ENCODE data around the gene KRTAP2-2. TPM values are rescaled to one million over a fixed set of nuclear protein-coding genes. Genes with fewer than 3 reads are reported as not detected.

The KRTAP2-2 gene
- total RNA-seq, 1 donor from 2014 or later: not detected

- no peak overlapping the region for H3K4me3 Mint-ChIP-seq
- H3K9me3 Mint-ChIP-seq: peaks cover 13% of the 10 kb centered on the region
- no peak for DNase-seq (ENCODE audit: low spot score in 2 of 2, unreplicated experiment in 2 of 2)
- no peak for TF ChIP-seq CTCF (IDR thresholded peaks at IDR 0.05; ENCODE audit: unreplicated experiment)
- peaks cover 14% of the 10 kb centered on the region for H3K4me1 Mint-ChIP-seq
- no peaks in the 10 kb centered on the region for H3K27me3 Mint-ChIP-seq (ENCODE audit: low read depth)
- no peak overlapping the region for H3K27ac Mint-ChIP-seq
- no peaks in the 10 kb centered on the region for H3K36me3 Mint-ChIP-seq
Measured at GRCh38 chr17:41016578-41017215, 38.3 kb downstream of the KRTAP2-2 start.

DNA sequence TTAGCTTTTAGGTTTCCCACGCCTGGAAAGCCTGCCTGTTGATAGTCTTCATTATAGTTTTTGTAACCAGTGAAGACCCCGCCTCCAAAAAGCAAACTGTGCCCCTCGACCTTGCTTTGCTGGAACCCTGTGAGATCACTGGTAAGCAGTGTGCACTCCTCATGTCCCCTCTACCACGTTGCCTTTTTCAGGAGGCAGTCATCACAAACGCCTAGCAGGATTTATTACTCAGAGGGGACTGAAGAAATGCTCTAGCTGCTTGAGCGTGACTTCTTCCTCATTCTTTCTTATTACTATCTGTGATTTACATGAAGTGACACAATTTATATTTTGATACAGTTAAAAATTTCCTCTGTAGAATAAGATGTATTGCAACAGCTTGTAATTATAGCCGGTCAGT, 39.6 kb downstream of the KRTAP2-2 start:
- no peaks in the 10 kb centered on the region for H3K27me3 Mint-ChIP-seq (ENCODE audit: low read depth)
- no peaks in the 10 kb centered on the region for H3K36me3 Mint-ChIP-seq
- H3K4me1 Mint-ChIP-seq: peaks cover 14% of the 10 kb centered on the region
- TF ChIP-seq CTCF (IDR thresholded peaks at IDR 0.05; ENCODE audit: unreplicated experiment): no peak
- no peak overlapping the region for H3K27ac Mint-ChIP-seq
- DNase-seq (ENCODE audit: low spot score in 2 of 2, unreplicated experiment in 2 of 2): no peak
- H3K9me3 Mint-ChIP-seq: peaks cover 6% of the 10 kb centered on the region
- no peak overlapping the region for H3K4me3 Mint-ChIP-seq

DNA sequence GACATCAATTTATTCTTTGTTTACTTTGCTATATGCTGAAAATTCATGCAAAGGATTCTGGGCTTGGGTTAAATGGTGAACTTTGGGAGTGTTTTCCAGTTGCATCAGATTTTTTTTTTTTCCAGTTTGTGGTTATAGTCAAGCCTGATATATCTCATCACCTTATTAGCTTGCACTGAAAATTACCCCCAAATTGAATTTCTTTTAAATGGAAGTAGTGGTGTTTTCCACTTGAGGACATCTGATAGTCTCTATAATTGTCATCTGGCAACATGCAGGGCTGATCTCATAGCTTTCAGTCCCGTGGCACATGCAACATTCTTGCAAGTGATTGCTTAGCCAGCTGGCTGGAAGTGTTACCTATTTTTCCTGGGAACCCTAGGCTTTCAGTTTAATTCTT, 41.4 kb downstream of the KRTAP2-2 start:
- peaks cover 6% of the 10 kb centered on the region for H3K9me3 Mint-ChIP-seq
- no peaks in the 10 kb centered on the region for H3K36me3 Mint-ChIP-seq
- no peak overlapping the region for H3K27ac Mint-ChIP-seq
- no peaks in the 10 kb centered on the region for H3K27me3 Mint-ChIP-seq (ENCODE audit: low read depth)
- no peak for TF ChIP-seq CTCF (IDR thresholded peaks at IDR 0.05; ENCODE audit: unreplicated experiment)
- H3K4me1 Mint-ChIP-seq: peaks cover 30% of the 10 kb centered on the region
- no peak for DNase-seq (ENCODE audit: low spot score in 2 of 2, unreplicated experiment in 2 of 2)
- no peak overlapping the region for H3K4me3 Mint-ChIP-seq

DNA sequence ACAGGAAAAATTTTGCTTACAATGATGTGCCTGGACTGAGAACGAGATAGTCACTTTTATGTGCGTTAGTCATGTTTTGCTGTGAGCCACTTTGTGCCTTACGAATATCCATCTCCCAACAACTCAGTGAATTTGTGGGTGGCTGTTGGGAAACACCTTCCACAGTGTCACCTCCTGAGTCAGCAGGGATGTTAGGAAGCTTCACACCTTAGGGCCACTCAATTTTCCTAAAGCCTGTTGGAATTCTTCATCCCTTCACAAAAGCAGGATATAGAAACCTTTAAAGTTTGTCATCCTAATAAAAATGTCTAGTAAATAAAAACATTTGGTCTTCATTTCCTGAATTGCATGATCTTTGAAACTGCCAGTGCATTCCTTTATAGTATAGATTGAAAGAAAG, 41.8 kb downstream of the KRTAP2-2 start:
- Mint-ChIP-seq H3K27me3 (ENCODE audit: low read depth) (no peaks in the 10 kb centered on the region), H3K4me3 (no peak overlapping the region), H3K36me3 (no peaks in the 10 kb centered on the region), H3K27ac (no peak overlapping the region), H3K9me3 (peaks cover 6% of the 10 kb centered on the region), H3K4me1 (peaks cover 33% of the 10 kb centered on the region)
- no peak for DNase-seq (ENCODE audit: low spot score in 2 of 2, unreplicated experiment in 2 of 2)
- TF ChIP-seq CTCF (IDR thresholded peaks at IDR 0.05; ENCODE audit: unreplicated experiment): no peak

DNA sequence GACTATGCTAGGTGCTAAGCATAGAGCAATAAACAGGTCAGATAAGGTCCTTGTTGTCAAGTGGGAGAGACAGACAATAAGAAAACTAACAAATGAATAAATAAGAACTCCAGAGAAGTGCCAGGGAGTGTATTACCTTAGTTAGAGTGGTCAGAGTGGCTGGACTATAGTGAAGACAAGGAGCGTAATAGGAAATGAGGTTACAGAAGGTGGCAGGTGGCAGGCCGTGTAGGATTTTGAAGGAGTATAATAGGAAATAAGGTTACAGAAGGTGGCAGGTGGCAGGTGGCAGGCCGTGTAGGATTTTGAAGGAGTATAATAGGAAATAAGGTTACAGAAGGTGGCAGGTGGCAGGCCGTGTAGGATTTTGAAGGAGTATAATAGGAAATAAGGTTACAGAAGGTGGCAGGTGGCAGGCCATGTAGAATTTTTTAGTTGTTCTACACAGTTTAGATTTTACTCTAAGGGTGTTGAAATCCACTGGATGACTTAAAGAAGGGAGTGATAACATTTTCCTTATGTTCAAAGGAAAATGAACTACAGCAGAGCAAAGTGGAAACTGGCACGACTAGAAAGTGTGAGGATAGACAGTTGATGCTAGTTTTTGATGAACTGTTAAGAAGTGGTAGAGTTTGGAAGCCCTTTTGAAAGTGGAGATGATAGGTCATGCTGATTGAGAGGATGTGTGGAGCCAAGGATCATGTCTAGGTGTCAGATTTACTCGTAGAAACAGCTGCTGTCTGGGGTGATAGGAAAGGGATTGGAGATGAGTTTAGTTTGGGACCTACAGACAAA, 42.5 kb downstream of the KRTAP2-2 start:
- TF ChIP-seq CTCF (IDR thresholded peaks at IDR 0.05; ENCODE audit: unreplicated experiment): no peak
- Mint-ChIP-seq H3K27ac (no peak overlapping the region), H3K4me1 (peaks cover 29% of the 10 kb centered on the region), H3K27me3 (ENCODE audit: low read depth) (no peaks in the 10 kb centered on the region), H3K4me3 (no peak overlapping the region), H3K36me3 (no peaks in the 10 kb centered on the region), H3K9me3 (peaks cover 6% of the 10 kb centered on the region)
- DNase-seq (ENCODE audit: low spot score in 2 of 2, unreplicated experiment in 2 of 2): no peak

Measured in mesothelial cell of epicardium (in vitro differentiated cells).